ENCODE data around the gene ZNF497. TPM values are rescaled to one million over a fixed set of nuclear protein-coding genes. Genes with fewer than 3 reads are reported as not detected.

The ZNF497 gene
- total and polyA plus RNA-seq, 2 of the 8 experiments (the other 6 are each of a cell fraction or from before 2014, with no cell fraction given), result 0.93 to 1.4 TPM

- TF ChIP-seq SP1 (IDR thresholded peaks at IDR 0.05; ENCODE audit: low read depth, low read length), result no peak
- no peak for TF ChIP-seq RBBP5 (IDR thresholded peaks at IDR 0.05; ENCODE audit: borderline replicate concordance, low read depth, low read length)
- TF ChIP-seq GTF2F1 (IDR thresholded peaks at IDR 0.05; ENCODE audit: borderline replicate concordance, low read depth, low read length), result no peak
- TF ChIP-seq POLR2AphosphoS5 (IDR thresholded peaks at IDR 0.05; ENCODE audit: low read depth, low read length), result no peak
- no peak for TF ChIP-seq EZH2 (IDR thresholded peaks at IDR 0.05; ENCODE audit: low read depth, low read length, severe bottlenecking)
- no peak for TF ChIP-seq GABPA (IDR thresholded peaks at IDR 0.05; ENCODE audit: borderline replicate concordance, insufficient read depth, low read length)
- no peak for TF ChIP-seq CEBPB (IDR thresholded peaks at IDR 0.05; ENCODE audit: low read depth, low read length)
Measured at GRCh38 chr19:58325311-58326022, 37.1 kb downstream of the ZNF497 start (continued).

Measured in H1 (cell line).